IMR-90 (cell line): ENCODE measurements around the gene YAF2. TPM values are rescaled to one million over a fixed set of nuclear protein-coding genes. Genes with fewer than 3 reads are reported as not detected.

Source experiments
- ATAC-seq: fragments of 200-7000 bp; cut with Tn5 transposase; 2 replicates; pipeline ENCODE4 v1.9.1; 2020; ENCODE audit warnings: low read depth, mild to moderate bottlenecking, moderate library complexity
- BruUV-seq: library from RNA; stranded (reverse); fragments of 400-500 nt; replicated peaks from 2 replicates; lab custom pipeline; 2021; lab: Mats Ljungman, UMichigan
- CTCF ChIA-PET: fragments of 300-600 bp; formaldehyde crosslinking; extraction: SDS; loops from one replicate; lab custom pipeline; 2021; ENCODE audit warnings: antibody characterized with exemption; lab: Yijun Ruan, JAX
- POLR2A ChIA-PET: fragments of 300-600 bp; sonication (Branson Sonifier 250); formaldehyde crosslinking; loops from one replicate; lab custom pipeline; 2022; ENCODE audit warnings: antibody characterized with exemption; ENCODE audit not compliant: unreplicated experiment; lab: Charles Lee
- DNase-seq: peaks from one replicate; pipeline ENCODE4 v3.0.0; 2013
- H2AFZ ChIP-seq: replicated peaks from 2 replicates; pipeline ENCODE3; 2013; ENCODE audit warnings: low read length, mild to moderate bottlenecking; ENCODE audit not compliant: poor library complexity
- H2AK5ac ChIP-seq: 2 replicates; pipeline ENCODE4 v1.6.1; 2013; ENCODE audit warnings: low read depth, low read length, inconsistent platforms
- H2AK9ac ChIP-seq: replicated peaks from 2 replicates; pipeline ENCODE3; 2013; ENCODE audit warnings: mild to moderate bottlenecking, low read depth, low read length, moderate library complexity; ENCODE audit not compliant: poor library complexity
- H2BK120ac ChIP-seq: 2 replicates; pipeline ENCODE4 v1.6.1; 2013; ENCODE audit warnings: low read depth, low read length, inconsistent platforms
- H2BK15ac ChIP-seq: 3 replicates; pipeline ENCODE4 v1.6.1; 2013; ENCODE audit warnings: low read depth, low read length, inconsistent platforms
- H2BK20ac ChIP-seq: 2 replicates; pipeline ENCODE4 v1.6.1; 2013; ENCODE audit warnings: low read depth, mild to moderate bottlenecking, inconsistent platforms, low read length, moderate library complexity
- H2BK5ac ChIP-seq: 2 replicates; pipeline ENCODE4 v1.6.1; 2013; ENCODE audit warnings: mild to moderate bottlenecking, low read depth, low read length, inconsistent platforms; ENCODE audit not compliant: poor library complexity, severe bottlenecking
- H3K14ac ChIP-seq: replicated peaks from 2 replicates; pipeline ENCODE4 v1.6.1; 2013; ENCODE audit warnings: low read depth, low read length, inconsistent platforms
- H3K18ac ChIP-seq: 2 replicates; pipeline ENCODE4 v1.6.1; 2013; ENCODE audit warnings: low read depth, low read length, control low read depth
- H3K23ac ChIP-seq: 2 replicates; pipeline ENCODE4 v1.6.1; 2013; ENCODE audit warnings: low read depth, low read length, inconsistent platforms
- H3K27ac ChIP-seq: 2 replicates; pipeline ENCODE4 v1.5.1; 2013; ENCODE audit warnings: mild to moderate bottlenecking, control low read depth, low read length; ENCODE audit not compliant: insufficient read depth
- H3K27me3 ChIP-seq: 2 replicates; pipeline ENCODE4 v1.6.1; 2013; ENCODE audit warnings: low read length; ENCODE audit not compliant: control insufficient read depth, insufficient read depth
- H3K36me3 ChIP-seq: 2 replicates; pipeline ENCODE4 v1.6.1; 2013; ENCODE audit warnings: low read length, mixed read lengths; ENCODE audit not compliant: control insufficient read depth, insufficient read depth
- H3K4ac ChIP-seq: 2 replicates; pipeline ENCODE4 v1.6.1; 2013; ENCODE audit warnings: low read depth, low read length, inconsistent platforms
- H3K4me1 ChIP-seq: 2 replicates; pipeline ENCODE4 v1.6.1; 2013; ENCODE audit warnings: low read length, mixed read lengths; ENCODE audit not compliant: control insufficient read depth, insufficient read depth
- H3K4me2 ChIP-seq: 2 replicates; pipeline ENCODE4 v1.6.1; 2013; ENCODE audit warnings: low read depth, mild to moderate bottlenecking, control low read depth, low read length, moderate library complexity
- H3K4me3 ChIP-seq: 2 replicates; pipeline ENCODE4 v1.5.1; 2013; ENCODE audit warnings: low read depth, mild to moderate bottlenecking, control low read depth, low read length, moderate library complexity; ENCODE audit not compliant: insufficient read depth
- H3K56ac ChIP-seq: 2 replicates; pipeline ENCODE4 v1.6.1; 2013; ENCODE audit warnings: low read length, inconsistent platforms; ENCODE audit not compliant: insufficient read depth; ENCODE audit errors: extremely low read depth
- H3K79me1 ChIP-seq, 2 experiments: 2 replicates each; pipeline ENCODE4 v1.6.1; 2013; ENCODE audit warnings: low read length in 2 of 2, inconsistent platforms in 1 of 2, low read depth in 1 of 2
- H3K9ac ChIP-seq: 2 replicates; pipeline ENCODE4 v1.6.1; 2013; ENCODE audit warnings: low read depth, low read length, control low read depth
- H3K9me1 ChIP-seq: 2 replicates; pipeline ENCODE4 v1.6.1; 2013; ENCODE audit warnings: low read length, inconsistent platforms; ENCODE audit not compliant: insufficient read depth
- H3K9me3 ChIP-seq: 2 replicates; pipeline ENCODE4 v1.6.1; 2013; ENCODE audit warnings: low read length; ENCODE audit not compliant: control insufficient read depth, insufficient read depth
- H4K20me1 ChIP-seq: 2 replicates; pipeline ENCODE4 v1.6.1; 2013; ENCODE audit warnings: low read length, inconsistent platforms; ENCODE audit not compliant: insufficient read depth
- H4K5ac ChIP-seq: 2 replicates; pipeline ENCODE4 v1.6.1; 2013; ENCODE audit warnings: mild to moderate bottlenecking, low read depth, low read length, control low read depth
- H4K8ac ChIP-seq, 2 experiments: 2 replicates each; pipeline ENCODE4 v1.6.1; 2013; ENCODE audit warnings: low read depth in 2 of 2, low read length in 2 of 2, control low read depth in 1 of 2, inconsistent platforms in 1 of 2
- H4K91ac ChIP-seq: 2 replicates; pipeline ENCODE4 v1.6.1; 2013; ENCODE audit warnings: low read depth, low read length, inconsistent platforms; ENCODE audit not compliant: insufficient read depth
- CEBPB ChIP-seq: IDR thresholded peaks from 2 replicates; pipeline ENCODE4 v1.6.1; 2012; ENCODE audit warnings: low read depth, low read length, improper control_type of control experiment
- CTCF ChIP-seq: conservative IDR thresholded peaks from 2 replicates; pipeline ENCODE4 v1.5.1; 2012; ENCODE audit warnings: mild to moderate bottlenecking, low read depth, low read length, improper control_type of control experiment
- NFE2L2 ChIP-seq: fragments of 150-350 bp; IDR thresholded peaks from 2 replicates; pipeline ENCODE4 v1.6.1; 2016; ENCODE audit warnings: low read depth, mild to moderate bottlenecking, low read length
- SMC3 ChIP-seq: fragments of 150-350 bp; IDR thresholded peaks from 2 replicates; pipeline ENCODE4 v1.6.1; 2016; ENCODE audit warnings: low read depth, mild to moderate bottlenecking, antibody characterized with exemption, low read length, moderate library complexity
- USF2 ChIP-seq: fragments of 150-350 bp; IDR thresholded peaks from 2 replicates; pipeline ENCODE4 v1.6.1; 2017; ENCODE audit warnings: mild to moderate bottlenecking, antibody characterized with exemption, low read length, low read depth
- WGBS, 2 experiments: methylation state at CpG; one replicate each; pipeline versions ENCODE4 v1.1.5 to v1.1.7; 2013; ENCODE audit warnings: missing lambda C conversion rate in 2 of 2; ENCODE audit not compliant: insufficient read length in 1 of 2; ENCODE audit errors: extremely low coverage in 2 of 2; 5-methylcytosine and 5-hydroxymethylcytosine counted together
- dilution Hi-C: fragments of 300-500 bp; cut with HindIII; formaldehyde crosslinking; loops from one replicate; pipeline ENCODE4 v1.14.3; 2018; ENCODE audit warnings: low sequenced_read_pairs; ENCODE audit not compliant: unreplicated experiment
- in situ Hi-C: fragments of 300-500 bp; cut with MboI; formaldehyde crosslinking; loops from 3 replicates; pipeline ENCODE4 v1.14.3; 2019; ENCODE audit warnings: low sequenced_read_pairs, inconsistent platforms, mixed read lengths
- intact Hi-C: fragments of 100-400 bp; cut with micrococcal nuclease; formaldehyde crosslinking; loops from 2 replicates; pipeline ENCODE4 v1.10.0; 2022
- polyA plus RNA-seq, 3 experiments: library from polyadenylated mRNA; depleted of rRNA; stranded (reverse); fragments of >200 nt; gene quantifications; 2 replicates each; pipeline ENCODE4 v1.2.3, GENCODE V29; 2012; ENCODE audit warnings: low replicate concordance in 1 of 3
- total RNA-seq: library from RNA; depleted of rRNA; stranded (reverse); fragments of >200 nt; gene quantifications from 2 replicates; pipeline ENCODE4 v1.2.3, GENCODE V29; 2012

Gene YAF2
- total and polyA plus RNA-seq, 2 of the 4 experiments (the other 2 are of a cell fraction): 7.9 to 14.2 TPM

DNA sequence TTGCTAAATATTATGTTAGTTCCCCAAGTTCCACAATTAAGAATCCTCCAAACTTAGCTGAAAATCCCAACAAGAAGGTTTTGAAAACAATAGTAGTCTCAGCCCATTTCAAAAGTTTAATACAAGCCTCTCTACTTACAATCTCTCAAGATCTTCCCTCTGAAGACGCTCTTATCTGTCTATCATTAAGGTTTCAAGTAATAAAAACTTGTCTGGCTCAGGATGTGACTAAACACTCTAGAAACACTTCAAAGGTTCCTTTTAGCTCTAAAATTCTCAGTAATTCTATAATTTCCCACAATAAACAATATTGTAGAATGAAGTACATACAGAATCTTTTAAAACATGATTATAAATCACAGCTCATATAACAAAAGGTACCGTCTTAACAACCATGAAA, 16.3 kb downstream of the YAF2 start:
- no peak overlapping the region for H3K18ac ChIP-seq
- no peak overlapping the region for H4K5ac ChIP-seq
- intact Hi-C loops: no loop called here
- no peaks in the 10 kb centered on the region for H3K9me3 ChIP-seq
- peaks cover 11 to 32% of the 10 kb centered on the region in 2 experiments; a peak in 3 of 4 replicates for H3K79me1 ChIP-seq
- peaks cover 2% of the 10 kb centered on the region; the same call in 1 of the 2 replicates for H4K20me1 ChIP-seq
- H3K27me3 ChIP-seq: no peaks in the 10 kb centered on the region
- CTCF ChIA-PET: no interaction called here
- no peak overlapping the region for H4K91ac ChIP-seq
- no peak overlapping the region for H2AK9ac ChIP-seq
- no peak overlapping the region for H2BK5ac ChIP-seq
- BruUV-seq: no TSS peak
- WGBS, 2 experiments: no CpG with 5 or more reads among the region's 2 CpGs
- no peak overlapping the region for H2BK20ac ChIP-seq
- POLR2A ChIA-PET: no interaction called here
- no peak overlapping the region for H3K4me3 ChIP-seq
- H3K4me1 ChIP-seq: peaks cover 9% of the 10 kb centered on the region
- DNase-seq (no peak), ATAC-seq (no peak)
- no peak overlapping the region for H4K8ac ChIP-seq
- TF ChIP-seq CEBPB (no peak), NFE2L2 (no peak), CTCF (no peak), USF2 (no peak), SMC3 (no peak)
- H2AK5ac ChIP-seq: no peak overlapping the region
- no peak overlapping the region for H3K14ac ChIP-seq
- no peak overlapping the region for H3K9ac ChIP-seq
- dilution Hi-C loops: no loop called here
- no peak overlapping the region for H2AFZ ChIP-seq
- no peak overlapping the region for H3K27ac ChIP-seq
- no peak overlapping the region for H2BK120ac ChIP-seq
- H3K4me2 ChIP-seq: no peak overlapping the region
- H2BK15ac ChIP-seq: no peak overlapping the region
- no peak overlapping the region for H3K23ac ChIP-seq
- no peaks in the 10 kb centered on the region for H3K36me3 ChIP-seq
- in situ Hi-C loops: no loop called here
- H3K4ac ChIP-seq: no peak overlapping the region
- no peak overlapping the region for H3K56ac ChIP-seq
- H3K9me1 ChIP-seq: no peaks in the 10 kb centered on the region; the same call in none of the 2 replicates
